ENCODE results near the gene ANXA11. TPM values are rescaled to one million over a fixed set of nuclear protein-coding genes. Genes with fewer than 3 reads are reported as not detected.

ANXA11 gene
- total RNA-seq, 2 donors from 2014 or later: 130 to 198 TPM

DNA sequence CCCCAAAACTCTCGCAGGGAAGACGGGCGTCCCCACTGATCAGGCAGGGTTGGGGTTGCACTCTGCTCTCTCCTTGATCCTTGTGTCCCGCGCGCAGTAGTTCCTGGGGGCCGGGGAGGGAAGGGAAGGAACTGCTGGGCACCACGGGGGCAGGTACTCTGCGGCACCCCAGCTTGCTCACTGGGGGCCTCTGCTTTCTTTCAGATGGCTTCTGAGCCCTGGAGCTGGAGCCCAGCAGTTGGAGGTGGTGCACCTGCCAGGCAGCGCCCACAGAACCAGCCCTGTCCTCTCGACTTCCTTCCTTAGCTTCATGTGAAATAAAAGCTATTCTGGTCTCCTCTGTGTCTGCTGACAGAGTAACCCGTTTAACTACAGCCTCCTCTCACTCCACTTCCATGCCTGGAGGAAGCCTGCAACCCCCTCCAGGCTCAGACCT, 60.6 kb downstream of the ANXA11 start:
- ATAC-seq (ENCODE audit: insufficient number of reproducible peaks, low FRiP score, low read depth): no peak
- Histone ChIP-seq H3K36me3 (no peaks in the 10 kb centered on the region), H3K27me3 (replicated peaks; ENCODE audit: insufficient read depth) (no peaks in the 10 kb centered on the region), H3K4me1 (ENCODE audit: control insufficient read depth in 1 of 2, low read depth in 2 of 2) (peaks cover 11 to 19% of the 10 kb centered on the region in 2 donors), H3K4me3 (peak overlapping the region; percentile 35), H3K27ac (peak overlapping the region; percentile 29 to 47), H3K9me3 (no peaks in the 10 kb centered on the region)
- DNase-seq (ENCODE audit: low spot score): no peak
- TF ChIP-seq, protein P1, sequence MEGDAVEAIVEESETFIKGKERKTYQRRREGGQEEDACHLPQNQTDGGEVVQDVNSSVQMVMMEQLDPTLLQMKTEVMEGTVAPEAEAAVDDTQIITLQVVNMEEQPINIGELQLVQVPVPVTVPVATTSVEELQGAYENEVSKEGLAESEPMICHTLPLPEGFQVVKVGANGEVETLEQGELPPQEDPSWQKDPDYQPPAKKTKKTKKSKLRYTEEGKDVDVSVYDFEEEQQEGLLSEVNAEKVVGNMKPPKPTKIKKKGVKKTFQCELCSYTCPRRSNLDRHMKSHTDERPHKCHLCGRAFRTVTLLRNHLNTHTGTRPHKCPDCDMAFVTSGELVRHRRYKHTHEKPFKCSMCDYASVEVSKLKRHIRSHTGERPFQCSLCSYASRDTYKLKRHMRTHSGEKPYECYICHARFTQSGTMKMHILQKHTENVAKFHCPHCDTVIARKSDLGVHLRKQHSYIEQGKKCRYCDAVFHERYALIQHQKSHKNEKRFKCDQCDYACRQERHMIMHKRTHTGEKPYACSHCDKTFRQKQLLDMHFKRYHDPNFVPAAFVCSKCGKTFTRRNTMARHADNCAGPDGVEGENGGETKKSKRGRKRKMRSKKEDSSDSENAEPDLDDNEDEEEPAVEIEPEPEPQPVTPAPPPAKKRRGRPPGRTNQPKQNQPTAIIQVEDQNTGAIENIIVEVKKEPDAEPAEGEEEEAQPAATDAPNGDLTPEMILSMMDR (IDR thresholded peaks at IDR 0.05): no peak

DNA sequence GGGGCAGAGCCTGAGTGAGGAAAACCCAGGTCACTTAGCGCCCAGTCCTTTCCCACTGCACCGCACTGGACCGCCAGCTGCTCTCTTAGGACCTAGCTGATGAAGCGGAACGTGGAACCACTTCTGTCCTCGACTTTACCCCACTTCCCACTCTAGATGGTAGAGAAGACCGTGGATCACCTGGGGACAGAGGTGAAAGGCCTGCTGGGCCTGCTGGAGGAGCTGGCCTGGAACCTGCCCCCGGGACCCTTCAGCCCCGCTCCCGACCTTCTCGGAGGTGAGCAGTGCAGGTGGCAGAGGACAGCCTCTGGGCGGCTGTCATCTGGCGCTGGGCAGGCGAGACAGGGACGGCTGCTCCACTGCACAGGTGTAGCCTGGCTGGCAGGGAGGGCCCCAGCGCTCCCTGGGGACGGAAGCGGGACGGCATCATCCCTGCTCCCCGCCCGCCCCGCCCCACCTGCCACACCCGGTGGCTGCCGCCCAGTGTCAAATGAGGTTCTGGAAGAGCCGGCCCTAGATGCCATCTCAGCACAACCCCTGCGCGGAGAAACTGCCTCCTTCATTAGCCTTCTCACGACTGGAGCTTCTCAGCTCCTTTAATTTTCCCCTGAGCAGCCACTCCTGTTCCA, 61.2 kb downstream of the ANXA11 start:
- no peak for DNase-seq (ENCODE audit: low spot score)
- TF ChIP-seq, protein P1 (IDR thresholded peaks at IDR 0.05): no peak
- H3K4me3 ChIP-seq: peak overlapping the region; percentile 35
- no peaks in the 10 kb centered on the region for H3K36me3 ChIP-seq
- H3K27me3 ChIP-seq (replicated peaks; ENCODE audit: insufficient read depth): no peaks in the 10 kb centered on the region
- H3K9me3 ChIP-seq: no peaks in the 10 kb centered on the region
- ATAC-seq (ENCODE audit: insufficient number of reproducible peaks, low FRiP score, low read depth): no peak
- H3K27ac ChIP-seq: peak overlapping the region in 1 of 2 donors; percentile 47
- H3K4me1 ChIP-seq (ENCODE audit: control insufficient read depth in 1 of 2, low read depth in 2 of 2): peaks cover 11 to 19% of the 10 kb centered on the region in 2 donors

DNA sequence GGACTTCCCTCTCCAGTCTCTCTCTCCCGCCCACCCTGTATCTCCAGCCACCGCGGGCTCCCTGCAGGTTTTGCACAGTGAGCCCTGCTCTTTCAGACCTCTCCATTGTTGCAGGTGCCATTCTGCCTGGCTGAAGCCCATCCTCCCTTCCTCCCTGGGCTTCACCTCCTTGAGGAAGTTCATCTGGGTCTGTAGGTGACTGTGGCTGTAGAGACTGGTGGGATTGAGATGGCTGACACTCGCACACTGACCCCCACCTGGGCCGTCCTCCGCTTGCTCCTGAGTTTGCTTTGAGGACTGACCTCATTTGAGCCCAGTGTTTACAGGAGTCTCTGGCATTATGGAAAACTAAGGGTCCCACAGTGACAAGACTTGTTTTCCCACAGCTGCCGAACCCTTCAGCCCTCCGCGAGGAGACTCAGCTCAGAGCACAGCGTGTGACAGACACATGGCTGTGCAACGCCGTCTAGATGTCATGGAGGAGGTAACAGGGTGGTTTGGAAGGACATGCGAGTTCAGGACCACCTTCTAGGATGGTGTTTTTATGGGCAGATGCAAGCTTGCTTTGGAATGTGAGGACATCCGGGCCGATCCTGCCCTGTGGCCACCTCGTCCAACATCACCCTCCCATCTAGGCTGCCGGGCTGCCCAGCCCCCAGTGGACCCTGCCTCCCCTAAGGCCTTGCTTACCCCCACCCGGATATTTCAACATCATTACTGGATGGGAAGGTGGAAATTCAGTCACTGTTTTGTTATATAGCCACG, 63.5 kb downstream of the ANXA11 start:
- Histone ChIP-seq H3K27ac (no peak overlapping the region), H3K27me3 (replicated peaks; ENCODE audit: insufficient read depth) (no peaks in the 10 kb centered on the region), H3K9me3 (no peaks in the 10 kb centered on the region), H3K4me3 (no peak overlapping the region), H3K4me1 (ENCODE audit: control insufficient read depth in 1 of 2, low read depth in 2 of 2) (peaks cover 11 to 25% of the 10 kb centered on the region in 2 donors), H3K36me3 (no peaks in the 10 kb centered on the region)
- TF ChIP-seq, protein P1 (IDR thresholded peaks at IDR 0.05): no peak
- ATAC-seq (ENCODE audit: insufficient number of reproducible peaks, low FRiP score, low read depth): no peak
- no peak for DNase-seq (ENCODE audit: low spot score)

DNA sequence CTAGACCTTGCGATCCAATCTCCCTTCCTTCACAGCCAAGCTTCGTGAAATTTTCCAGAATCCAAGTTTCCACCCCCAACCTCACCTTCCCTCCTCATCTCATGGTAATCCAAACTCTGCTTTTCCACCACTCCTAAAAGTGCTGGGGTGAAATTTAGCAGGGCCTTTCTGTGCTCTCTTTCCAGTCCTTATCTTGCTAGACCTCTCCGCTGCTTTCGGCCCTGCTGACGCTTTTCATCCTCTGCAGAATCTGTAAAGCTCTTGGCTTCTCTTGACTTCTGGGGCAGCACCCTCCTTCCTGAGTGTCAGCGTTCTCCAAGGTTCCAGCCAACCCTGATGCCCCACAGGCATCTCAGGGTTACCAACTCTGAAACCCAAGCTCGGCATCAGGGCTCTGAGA, 65.1 kb downstream of the ANXA11 start:
- ATAC-seq (ENCODE audit: insufficient number of reproducible peaks, low FRiP score, low read depth) (no peak), DNase-seq (ENCODE audit: low spot score) (no peak)
- TF ChIP-seq, protein P1 (IDR thresholded peaks at IDR 0.05): no peak
- Histone ChIP-seq H3K36me3 (no peaks in the 10 kb centered on the region), H3K4me1 (ENCODE audit: control insufficient read depth in 1 of 2, low read depth in 2 of 2) (peaks cover 11 to 33% of the 10 kb centered on the region in 2 donors), H3K4me3 (no peak overlapping the region), H3K27me3 (replicated peaks; ENCODE audit: insufficient read depth) (no peaks in the 10 kb centered on the region), H3K27ac (no peak overlapping the region), H3K9me3 (no peaks in the 10 kb centered on the region)

DNA sequence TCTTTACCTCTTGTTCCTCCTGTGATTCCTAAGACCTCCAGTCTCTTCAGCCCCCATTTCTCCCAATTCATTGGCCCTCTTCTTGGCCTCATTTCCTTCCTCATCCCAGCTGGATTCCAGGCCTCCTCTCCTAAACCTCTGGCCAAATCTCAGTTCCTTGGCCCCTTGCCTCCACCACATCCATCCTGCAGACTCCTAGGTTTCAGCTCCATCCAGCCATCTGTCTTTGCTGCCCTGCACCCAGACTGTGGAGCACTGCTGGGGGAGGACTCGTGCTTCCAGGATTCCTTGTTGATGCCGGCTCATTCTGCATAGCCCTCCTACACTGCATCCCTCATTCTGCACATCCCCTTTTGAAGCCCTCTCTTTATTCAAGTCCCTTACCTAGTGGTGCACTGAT, 66.1 kb downstream of the ANXA11 start:
- H3K36me3 ChIP-seq: no peaks in the 10 kb centered on the region
- ATAC-seq (ENCODE audit: insufficient number of reproducible peaks, low FRiP score, low read depth) (no peak), DNase-seq (ENCODE audit: low spot score) (no peak)
- TF ChIP-seq, protein P1 (IDR thresholded peaks at IDR 0.05): no peak
- no peaks in the 10 kb centered on the region for H3K9me3 ChIP-seq
- no peaks in the 10 kb centered on the region for H3K27me3 ChIP-seq (replicated peaks; ENCODE audit: insufficient read depth)
- H3K4me3 ChIP-seq: no peak overlapping the region
- H3K27ac ChIP-seq: no peak overlapping the region
- peaks cover 6 to 26% of the 10 kb centered on the region in 2 donors for H3K4me1 ChIP-seq (ENCODE audit: control insufficient read depth in 1 of 2, low read depth in 2 of 2)
